SU-DHL-6 (cell line): ENCODE results near the gene PEX10.

ENCODE experiments used
- EZH2phosphoT487 ChIP-seq: fragments of 200-600 bp; sonication (generic), shearing (Covaris generic); conservative IDR thresholded peaks from 2 replicates; pipeline ENCODE4 v1.6.1; 2018; ENCODE audit warnings: mild to moderate bottlenecking, antibody characterized with exemption, low read length, moderate library complexity, mixed read lengths
- TF ChIP-seq, protein P1 (sequence below): fragments of 200-600 bp; sonication (generic); IDR thresholded peaks from one replicate; pipeline ENCODE4 v1.5.1; 2017; ENCODE audit warnings: antibody characterized with exemption, mild to moderate bottlenecking, low read length, moderate library complexity; ENCODE audit not compliant: insufficient read depth, poor library complexity, severe bottlenecking

- TF ChIP-seq, protein P1, sequence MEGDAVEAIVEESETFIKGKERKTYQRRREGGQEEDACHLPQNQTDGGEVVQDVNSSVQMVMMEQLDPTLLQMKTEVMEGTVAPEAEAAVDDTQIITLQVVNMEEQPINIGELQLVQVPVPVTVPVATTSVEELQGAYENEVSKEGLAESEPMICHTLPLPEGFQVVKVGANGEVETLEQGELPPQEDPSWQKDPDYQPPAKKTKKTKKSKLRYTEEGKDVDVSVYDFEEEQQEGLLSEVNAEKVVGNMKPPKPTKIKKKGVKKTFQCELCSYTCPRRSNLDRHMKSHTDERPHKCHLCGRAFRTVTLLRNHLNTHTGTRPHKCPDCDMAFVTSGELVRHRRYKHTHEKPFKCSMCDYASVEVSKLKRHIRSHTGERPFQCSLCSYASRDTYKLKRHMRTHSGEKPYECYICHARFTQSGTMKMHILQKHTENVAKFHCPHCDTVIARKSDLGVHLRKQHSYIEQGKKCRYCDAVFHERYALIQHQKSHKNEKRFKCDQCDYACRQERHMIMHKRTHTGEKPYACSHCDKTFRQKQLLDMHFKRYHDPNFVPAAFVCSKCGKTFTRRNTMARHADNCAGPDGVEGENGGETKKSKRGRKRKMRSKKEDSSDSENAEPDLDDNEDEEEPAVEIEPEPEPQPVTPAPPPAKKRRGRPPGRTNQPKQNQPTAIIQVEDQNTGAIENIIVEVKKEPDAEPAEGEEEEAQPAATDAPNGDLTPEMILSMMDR: no peak
- TF ChIP-seq EZH2phosphoT487: no peak
Measured at GRCh38 chr1:2376261-2376741, 36.1 kb downstream of the PEX10 start.
